ENCODE results near the gene TCEA3.

The TCEA3 gene

GRCh38 chr1:23399229-23399628 lies 25.3 kb downstream of the TCEA3 start:
- no peaks in the 10 kb centered on the region for H3K27me3 ChIP-seq (ENCODE audit: control insufficient read depth in 1 of 2, insufficient read depth in 2 of 2, low read length in 2 of 2)
- H3K4me3 ChIP-seq (ENCODE audit: low read depth in 1 of 2, low read length in 2 of 2) = no peak overlapping the region
- H3K36me3 ChIP-seq (ENCODE audit: insufficient read depth, low read length) = peaks cover 56% of the 10 kb centered on the region
- H3K27ac ChIP-seq (ENCODE audit: low read depth, low read length) = no peak overlapping the region
- peaks cover 28% of the 10 kb centered on the region for H3K4me1 ChIP-seq (ENCODE audit: insufficient read depth, low read length)
- no peaks in the 10 kb centered on the region for H3K9me3 ChIP-seq (ENCODE audit: low read length)
- no peak overlapping the region for H3K9ac ChIP-seq (ENCODE audit: low read length)

GRCh38 chr1:23397908-23398307 lies 26.6 kb downstream of the TCEA3 start:
- no peaks in the 10 kb centered on the region for H3K9me3 ChIP-seq (ENCODE audit: low read length)
- H3K36me3 ChIP-seq (ENCODE audit: insufficient read depth, low read length) = peaks cover 58% of the 10 kb centered on the region
- no peak overlapping the region for H3K4me3 ChIP-seq (ENCODE audit: low read depth in 1 of 2, low read length in 2 of 2)
- peaks cover 28% of the 10 kb centered on the region for H3K4me1 ChIP-seq (ENCODE audit: insufficient read depth, low read length)
- H3K27ac ChIP-seq (ENCODE audit: low read depth, low read length) = no peak overlapping the region
- H3K9ac ChIP-seq (ENCODE audit: low read length) = no peak overlapping the region
- H3K27me3 ChIP-seq (ENCODE audit: control insufficient read depth in 1 of 2, insufficient read depth in 2 of 2, low read length in 2 of 2) = no peaks in the 10 kb centered on the region

GRCh38 chr1:23396380-23396779 lies 28.2 kb downstream of the TCEA3 start:
- Histone ChIP-seq H3K9ac (ENCODE audit: low read length) (no peak overlapping the region), H3K4me3 (ENCODE audit: low read depth in 1 of 2, low read length in 2 of 2) (no peak overlapping the region), H3K27ac (ENCODE audit: low read depth, low read length) (peak overlapping the region; percentile 84), H3K27me3 (ENCODE audit: control insufficient read depth in 1 of 2, insufficient read depth in 2 of 2, low read length in 2 of 2) (no peaks in the 10 kb centered on the region), H3K36me3 (ENCODE audit: insufficient read depth, low read length) (peaks cover 50% of the 10 kb centered on the region), H3K9me3 (ENCODE audit: low read length) (no peaks in the 10 kb centered on the region), H3K4me1 (ENCODE audit: insufficient read depth, low read length) (peaks cover 24% of the 10 kb centered on the region)

- Histone ChIP-seq H3K27ac (ENCODE audit: low read depth, low read length) (peak overlapping the region; percentile 84), H3K4me3 (ENCODE audit: low read depth in 1 of 2, low read length in 2 of 2) (no peak overlapping the region), H3K27me3 (ENCODE audit: control insufficient read depth in 1 of 2, insufficient read depth in 2 of 2, low read length in 2 of 2) (no peaks in the 10 kb centered on the region), H3K4me1 (ENCODE audit: insufficient read depth, low read length) (peaks cover 24% of the 10 kb centered on the region), H3K9me3 (ENCODE audit: low read length) (no peaks in the 10 kb centered on the region), H3K9ac (ENCODE audit: low read length) (no peak overlapping the region), H3K36me3 (ENCODE audit: insufficient read depth, low read length) (peaks cover 44% of the 10 kb centered on the region)
Observed at GRCh38 chr1:23395849-23396248, 28.7 kb downstream of the TCEA3 start.

GRCh38 chr1:23395154-23395724 lies 29.3 kb downstream of the TCEA3 start:
- Histone ChIP-seq H3K27me3 (ENCODE audit: control insufficient read depth in 1 of 2, insufficient read depth in 2 of 2, low read length in 2 of 2) (no peaks in the 10 kb centered on the region), H3K27ac (ENCODE audit: low read depth, low read length) (peak overlapping the region; percentile 84), H3K4me3 (ENCODE audit: low read depth in 1 of 2, low read length in 2 of 2) (peak overlapping the region in 1 of 2 donors; percentile 16), H3K9me3 (ENCODE audit: low read length) (no peaks in the 10 kb centered on the region), H3K4me1 (ENCODE audit: insufficient read depth, low read length) (peaks cover 24% of the 10 kb centered on the region), H3K9ac (ENCODE audit: low read length) (peak overlapping the region; percentile 2), H3K36me3 (ENCODE audit: insufficient read depth, low read length) (peaks cover 45% of the 10 kb centered on the region)

GRCh38 chr1:23394684-23395083 lies 29.9 kb downstream of the TCEA3 start:
- peak overlapping the region; percentile 2 for H3K9ac ChIP-seq (ENCODE audit: low read length)
- H3K9me3 ChIP-seq (ENCODE audit: low read length) = no peaks in the 10 kb centered on the region
- no peaks in the 10 kb centered on the region for H3K27me3 ChIP-seq (ENCODE audit: control insufficient read depth in 1 of 2, insufficient read depth in 2 of 2, low read length in 2 of 2)
- peaks cover 42% of the 10 kb centered on the region for H3K36me3 ChIP-seq (ENCODE audit: insufficient read depth, low read length)
- H3K27ac ChIP-seq (ENCODE audit: low read depth, low read length) = peak overlapping the region; percentile 84
- peaks cover 24% of the 10 kb centered on the region for H3K4me1 ChIP-seq (ENCODE audit: insufficient read depth, low read length)
- H3K4me3 ChIP-seq (ENCODE audit: low read depth in 1 of 2, low read length in 2 of 2) = peak overlapping the region in 1 of 2 donors; percentile 16

GRCh38 chr1:23394181-23394580 lies 30.4 kb downstream of the TCEA3 start:
- H3K9me3 ChIP-seq (ENCODE audit: low read length) = no peaks in the 10 kb centered on the region
- no peaks in the 10 kb centered on the region for H3K27me3 ChIP-seq (ENCODE audit: control insufficient read depth in 1 of 2, insufficient read depth in 2 of 2, low read length in 2 of 2)
- H3K27ac ChIP-seq (ENCODE audit: low read depth, low read length) = peak overlapping the region; percentile 84
- H3K4me1 ChIP-seq (ENCODE audit: insufficient read depth, low read length) = peaks cover 24% of the 10 kb centered on the region
- no peak overlapping the region for H3K9ac ChIP-seq (ENCODE audit: low read length)
- peaks cover 41% of the 10 kb centered on the region for H3K36me3 ChIP-seq (ENCODE audit: insufficient read depth, low read length)
- peak overlapping the region in 1 of 2 donors; percentile 6 for H3K4me3 ChIP-seq (ENCODE audit: low read depth in 1 of 2, low read length in 2 of 2)

GRCh38 chr1:23393706-23394105 lies 30.8 kb downstream of the TCEA3 start:
- Histone ChIP-seq H3K27ac (ENCODE audit: low read depth, low read length) (peak overlapping the region; percentile 84), H3K4me3 (ENCODE audit: low read depth in 1 of 2, low read length in 2 of 2) (peak overlapping the region in 1 of 2 donors; percentile 6), H3K4me1 (ENCODE audit: insufficient read depth, low read length) (peaks cover 24% of the 10 kb centered on the region), H3K9ac (ENCODE audit: low read length) (no peak overlapping the region), H3K27me3 (ENCODE audit: control insufficient read depth in 1 of 2, insufficient read depth in 2 of 2, low read length in 2 of 2) (no peaks in the 10 kb centered on the region), H3K36me3 (ENCODE audit: insufficient read depth, low read length) (peaks cover 41% of the 10 kb centered on the region), H3K9me3 (ENCODE audit: low read length) (no peaks in the 10 kb centered on the region)

GRCh38 chr1:23392125-23392855 lies 32.3 kb downstream of the TCEA3 start:
- Histone ChIP-seq H3K27ac (ENCODE audit: low read depth, low read length) (no peak overlapping the region), H3K36me3 (ENCODE audit: insufficient read depth, low read length) (peaks cover 30% of the 10 kb centered on the region), H3K4me1 (ENCODE audit: insufficient read depth, low read length) (peaks cover 24% of the 10 kb centered on the region), H3K27me3 (ENCODE audit: control insufficient read depth in 1 of 2, insufficient read depth in 2 of 2, low read length in 2 of 2) (no peaks in the 10 kb centered on the region), H3K4me3 (ENCODE audit: low read depth in 1 of 2, low read length in 2 of 2) (no peak overlapping the region), H3K9ac (ENCODE audit: low read length) (no peak overlapping the region), H3K9me3 (ENCODE audit: low read length) (no peaks in the 10 kb centered on the region)

- Histone ChIP-seq H3K9me3 (ENCODE audit: low read length) (no peaks in the 10 kb centered on the region), H3K27me3 (ENCODE audit: control insufficient read depth in 1 of 2, insufficient read depth in 2 of 2, low read length in 2 of 2) (no peaks in the 10 kb centered on the region), H3K27ac (ENCODE audit: low read depth, low read length) (no peak overlapping the region), H3K9ac (ENCODE audit: low read length) (no peak overlapping the region), H3K4me3 (ENCODE audit: low read depth in 1 of 2, low read length in 2 of 2) (no peak overlapping the region), H3K36me3 (ENCODE audit: insufficient read depth, low read length) (peaks cover 20% of the 10 kb centered on the region), H3K4me1 (ENCODE audit: insufficient read depth, low read length) (peaks cover 18% of the 10 kb centered on the region)
Observed at GRCh38 chr1:23389837-23390321, 34.7 kb downstream of the TCEA3 start.

- Histone ChIP-seq H3K36me3 (ENCODE audit: insufficient read depth, low read length) (peaks cover 29% of the 10 kb centered on the region), H3K4me3 (ENCODE audit: low read depth in 1 of 2, low read length in 2 of 2) (no peak overlapping the region), H3K4me1 (ENCODE audit: insufficient read depth, low read length) (peaks cover 6% of the 10 kb centered on the region), H3K9me3 (ENCODE audit: low read length) (no peaks in the 10 kb centered on the region), H3K27ac (ENCODE audit: low read depth, low read length) (no peak overlapping the region), H3K27me3 (ENCODE audit: control insufficient read depth in 1 of 2, insufficient read depth in 2 of 2, low read length in 2 of 2) (no peaks in the 10 kb centered on the region), H3K9ac (ENCODE audit: low read length) (no peak overlapping the region)
Observed at GRCh38 chr1:23387494-23387893, 37.1 kb downstream of the TCEA3 start.
